Neural cell (in vitro differentiated cells): ENCODE data around the gene PRRC2B.

Experiments
- CTCF ChIP-seq: fragments of 450-650 bp; IDR thresholded peaks from 2 replicates; pipeline ENCODE4 v1.5.1; 2014; ENCODE audit warnings: antibody characterized with exemption, mild to moderate bottlenecking, moderate library complexity; ENCODE audit not compliant: poor library complexity, severe bottlenecking
- EZH2 ChIP-seq: fragments of 200-600, 300-800 bp; shearing (Covaris generic), sonication (generic); IDR thresholded peaks from 2 replicates; pipeline ENCODE4 v1.6.1; 2014; ENCODE audit warnings: antibody characterized with exemption, low read length, borderline replicate concordance, mild to moderate bottlenecking; ENCODE audit not compliant: insufficient read depth, poor library complexity, severe bottlenecking
- MXI1 ChIP-seq: fragments of 450-650 bp; conservative IDR thresholded peaks from 2 replicates; pipeline ENCODE4 v1.6.1; 2014; ENCODE audit warnings: antibody characterized with exemption, mild to moderate bottlenecking; ENCODE audit not compliant: poor library complexity, severe bottlenecking
- POLR2AphosphoS5 ChIP-seq: IDR thresholded peaks from 2 replicates; pipeline ENCODE4 v1.6.1; 2012
- RAD21 ChIP-seq: fragments of 450-650 bp; conservative IDR thresholded peaks from 2 replicates; pipeline ENCODE4 v1.6.1; 2014; ENCODE audit warnings: antibody characterized with exemption, mild to moderate bottlenecking, moderate library complexity
- SMC3 ChIP-seq: fragments of 450-650 bp; conservative IDR thresholded peaks from 2 replicates; pipeline ENCODE4 v1.6.1; 2014; ENCODE audit warnings: antibody characterized with exemption, mild to moderate bottlenecking, moderate library complexity; ENCODE audit not compliant: poor library complexity
- TAF1 ChIP-seq: IDR thresholded peaks from 2 replicates; pipeline ENCODE4 v1.6.1; 2012; ENCODE audit warnings: low read depth
- TF ChIP-seq, protein P1 (sequence below): IDR thresholded peaks from 2 replicates; pipeline ENCODE4 v1.6.1; 2012; ENCODE audit warnings: borderline replicate concordance

DNA sequence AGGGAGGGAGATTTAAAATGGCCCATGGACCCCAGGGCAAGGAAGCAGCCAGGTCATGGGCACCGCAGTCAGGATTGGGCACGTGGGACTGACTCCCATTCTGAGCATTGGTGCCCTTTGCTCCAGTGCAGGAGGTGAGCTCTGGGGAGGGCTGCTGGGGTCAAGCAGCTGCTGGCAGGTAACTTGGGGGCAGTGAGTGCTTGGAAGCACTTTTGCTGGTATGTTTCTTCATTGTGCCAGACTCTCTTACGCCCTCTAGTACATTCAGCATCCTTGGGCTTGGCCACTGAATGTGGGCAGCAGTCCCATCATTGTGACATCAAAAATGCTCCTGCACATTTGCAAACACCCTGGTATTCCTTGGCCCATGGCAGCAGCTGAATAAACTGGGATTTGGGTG is 32.7 kb downstream of the PRRC2B start:
- TF ChIP-seq CTCF (no peak), POLR2AphosphoS5 (no peak), MXI1 (no peak), TAF1 (no peak), EZH2 (no peak), SMC3 (no peak), RAD21 (no peak)
- TF ChIP-seq, protein P1, sequence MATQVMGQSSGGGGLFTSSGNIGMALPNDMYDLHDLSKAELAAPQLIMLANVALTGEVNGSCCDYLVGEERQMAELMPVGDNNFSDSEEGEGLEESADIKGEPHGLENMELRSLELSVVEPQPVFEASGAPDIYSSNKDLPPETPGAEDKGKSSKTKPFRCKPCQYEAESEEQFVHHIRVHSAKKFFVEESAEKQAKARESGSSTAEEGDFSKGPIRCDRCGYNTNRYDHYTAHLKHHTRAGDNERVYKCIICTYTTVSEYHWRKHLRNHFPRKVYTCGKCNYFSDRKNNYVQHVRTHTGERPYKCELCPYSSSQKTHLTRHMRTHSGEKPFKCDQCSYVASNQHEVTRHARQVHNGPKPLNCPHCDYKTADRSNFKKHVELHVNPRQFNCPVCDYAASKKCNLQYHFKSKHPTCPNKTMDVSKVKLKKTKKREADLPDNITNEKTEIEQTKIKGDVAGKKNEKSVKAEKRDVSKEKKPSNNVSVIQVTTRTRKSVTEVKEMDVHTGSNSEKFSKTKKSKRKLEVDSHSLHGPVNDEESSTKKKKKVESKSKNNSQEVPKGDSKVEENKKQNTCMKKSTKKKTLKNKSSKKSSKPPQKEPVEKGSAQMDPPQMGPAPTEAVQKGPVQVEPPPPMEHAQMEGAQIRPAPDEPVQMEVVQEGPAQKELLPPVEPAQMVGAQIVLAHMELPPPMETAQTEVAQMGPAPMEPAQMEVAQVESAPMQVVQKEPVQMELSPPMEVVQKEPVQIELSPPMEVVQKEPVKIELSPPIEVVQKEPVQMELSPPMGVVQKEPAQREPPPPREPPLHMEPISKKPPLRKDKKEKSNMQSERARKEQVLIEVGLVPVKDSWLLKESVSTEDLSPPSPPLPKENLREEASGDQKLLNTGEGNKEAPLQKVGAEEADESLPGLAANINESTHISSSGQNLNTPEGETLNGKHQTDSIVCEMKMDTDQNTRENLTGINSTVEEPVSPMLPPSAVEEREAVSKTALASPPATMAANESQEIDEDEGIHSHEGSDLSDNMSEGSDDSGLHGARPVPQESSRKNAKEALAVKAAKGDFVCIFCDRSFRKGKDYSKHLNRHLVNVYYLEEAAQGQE: no peak
